ENCODE measurements around the gene RASGEF1C. TPM values are rescaled to one million over a fixed set of nuclear protein-coding genes. Genes with fewer than 3 reads are reported as not detected.
A peak's percentile ranks its signal among the peaks of the same experiment; 100 is the strongest.

The RASGEF1C gene
- total and polyA plus RNA-seq, 5 experiments from 2014 or later = not detected

DNA sequence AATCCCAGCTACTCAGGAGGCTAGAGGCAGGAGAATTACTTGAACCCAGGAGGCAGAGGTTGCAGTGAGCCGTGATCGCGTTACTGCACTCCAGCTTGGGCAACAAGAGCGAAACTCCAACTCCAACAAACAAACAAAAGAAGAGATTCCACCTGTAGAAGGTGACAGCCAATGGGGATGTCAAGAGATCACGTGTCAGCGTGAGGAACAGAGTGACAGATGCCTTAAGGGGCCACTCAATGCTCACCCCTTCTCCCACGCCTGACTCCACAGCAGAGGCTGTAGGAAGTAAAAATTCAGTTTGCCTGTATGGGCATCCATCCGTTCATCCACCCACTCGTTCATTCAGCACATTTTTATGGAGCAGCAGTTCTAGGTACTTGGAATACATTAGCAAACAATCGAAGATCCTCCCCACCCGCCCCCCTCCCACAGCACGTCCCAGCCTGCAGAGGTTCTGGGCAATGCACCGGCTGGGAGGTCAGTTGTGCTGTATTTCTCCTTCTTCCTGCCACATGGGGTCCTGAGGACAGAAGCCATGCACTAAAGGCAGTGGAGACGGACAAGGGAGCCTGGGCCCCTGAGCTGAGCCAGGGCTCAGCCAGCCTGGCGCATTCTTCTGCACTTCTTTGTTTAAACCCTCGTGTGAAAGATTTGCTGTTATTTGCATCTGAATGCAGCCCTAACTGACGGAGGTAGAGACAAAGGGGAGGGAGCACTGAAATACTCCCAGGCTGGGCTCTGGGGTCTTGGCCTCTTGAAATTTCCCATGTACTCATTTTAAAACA is 126.2 kb downstream of the RASGEF1C start:
- no peaks in the 10 kb centered on the region for H3K36me3 Mint-ChIP-seq
- H3K27ac Mint-ChIP-seq = peak overlapping the region in 2 of 10 donors; percentile 21 to 73
- H3K27me3 Mint-ChIP-seq = peaks cover 0 to 33% (median 12%) of the 10 kb centered on the region in 5 donors
- ATAC-seq = no peak
- H3K4me3 Mint-ChIP-seq = no peak overlapping the region
- POLR2A ChIA-PET = no interaction called here
- H3K9me3 Mint-ChIP-seq = no peaks in the 10 kb centered on the region
- no peak for DNase-seq
- H3K4me1 Mint-ChIP-seq = peaks cover 7 to 45% (median 37%) of the 10 kb centered on the region in 4 donors

GRCh38 chr5:180081481-180081880 is 127.5 kb downstream of the RASGEF1C start:
- ATAC-seq = no peak
- Mint-ChIP-seq H3K9me3 (no peaks in the 10 kb centered on the region), H3K4me3 (peak overlapping the region in 2 of 10 donors; percentile 26 to 86), H3K27me3 (peaks cover 0 to 34% (median 12%) of the 10 kb centered on the region in 5 donors), H3K36me3 (no peaks in the 10 kb centered on the region), H3K4me1 (peaks cover 5 to 36% (median 29%) of the 10 kb centered on the region in 4 donors), H3K27ac (peak overlapping the region in 1 of 10 donors; percentile 15)
- POLR2A ChIA-PET = no interaction called here
- DNase-seq = no peak

GRCh38 chr5:180080486-180081280 is 128.3 kb downstream of the RASGEF1C start:
- Mint-ChIP-seq H3K36me3 (no peaks in the 10 kb centered on the region), H3K9me3 (no peaks in the 10 kb centered on the region), H3K27me3 (peaks cover 0 to 34% (median 12%) of the 10 kb centered on the region in 5 donors), H3K4me1 (peaks cover 2 to 29% (median 21%) of the 10 kb centered on the region in 4 donors), H3K27ac (peak overlapping the region in 7 of 10 donors; percentile 11 to 86 (median 75)), H3K4me3 (peak overlapping the region; percentile 75 to 86 (median 82))
- DNase-seq (peak in 8 of 10 donors; percentile 33 to 76 (median 56)), ATAC-seq (peak; percentile 62 to 67)
- POLR2A ChIA-PET = no interaction called here

DNA sequence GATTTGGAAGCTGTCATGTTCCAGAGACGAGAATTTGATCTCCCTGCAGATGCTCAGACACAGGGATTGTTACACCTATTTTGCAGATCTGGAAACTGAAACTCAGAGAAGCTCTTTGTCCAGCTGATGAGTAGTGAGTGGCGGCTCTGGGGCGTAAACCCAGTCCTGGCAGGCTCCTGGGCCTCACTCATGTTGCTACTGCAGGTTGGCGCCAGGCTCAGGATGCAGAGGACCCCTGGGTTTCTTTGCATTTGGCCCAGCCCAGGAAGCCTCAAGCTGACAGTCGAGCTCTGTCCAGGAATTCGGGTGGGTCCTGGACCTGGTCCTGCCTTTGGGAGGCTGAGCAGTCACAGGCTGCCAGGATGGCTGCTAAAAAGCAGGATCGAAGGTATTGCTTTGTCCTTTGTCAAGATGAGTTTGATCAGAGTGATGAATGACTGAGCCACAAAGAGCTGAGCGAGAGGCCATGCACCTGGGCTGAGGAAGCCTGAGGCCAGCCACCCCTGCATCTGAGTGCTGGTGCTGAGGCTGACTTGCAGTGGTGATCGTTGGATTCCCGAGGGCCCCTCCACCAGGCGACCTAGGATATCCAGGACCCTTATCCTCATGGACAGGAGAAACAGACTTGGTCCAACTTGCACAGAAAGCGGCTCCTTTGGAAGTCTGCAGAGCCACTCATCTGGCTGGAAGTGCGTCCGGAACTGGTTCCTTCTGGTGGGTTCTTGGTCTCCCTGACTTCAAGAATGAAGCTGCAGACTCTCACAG is 129.1 kb downstream of the RASGEF1C start:
- DNase-seq (no peak), ATAC-seq (peak in 1 of 2 donors; percentile 40)
- H3K27ac Mint-ChIP-seq = peak overlapping the region in 5 of 10 donors; percentile 11 to 86 (median 75)

DNA sequence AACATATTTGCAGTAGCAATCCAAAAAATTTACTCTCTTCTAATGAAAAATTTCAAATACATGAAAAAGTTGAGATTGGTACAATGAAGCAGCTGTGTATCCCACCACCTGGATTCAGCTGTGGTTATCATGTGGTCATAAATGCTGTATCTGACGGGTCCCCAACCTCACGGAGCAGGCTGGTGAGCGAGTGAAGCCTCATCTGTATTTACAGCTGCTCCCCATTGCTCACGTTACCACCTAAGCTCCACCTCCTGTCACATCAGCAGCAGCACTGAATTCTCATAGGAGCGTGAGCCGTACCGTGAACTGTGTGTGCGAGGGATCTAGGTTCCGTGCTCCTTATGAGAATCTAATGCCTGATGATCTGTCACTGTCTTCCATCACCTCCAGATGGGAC is 130.7 kb downstream of the RASGEF1C start:
- peaks cover 0 to 25% (median 19%) of the 10 kb centered on the region in 4 donors for H3K4me1 Mint-ChIP-seq
- no peak for DNase-seq
- H3K27me3 Mint-ChIP-seq = peaks cover 0 to 26% (median 12%) of the 10 kb centered on the region in 5 donors
- H3K36me3 Mint-ChIP-seq = no peaks in the 10 kb centered on the region
- no peak overlapping the region for H3K4me3 Mint-ChIP-seq
- no peak for ATAC-seq
- no peaks in the 10 kb centered on the region for H3K9me3 Mint-ChIP-seq
- peak overlapping the region in 1 of 10 donors; percentile 15 for H3K27ac Mint-ChIP-seq
- POLR2A ChIA-PET = no interaction called here

More for the DNA sequence above, 129.1 kb downstream of the RASGEF1C start:
- Mint-ChIP-seq H3K4me1 (peaks cover 0 to 23% (median 17%) of the 10 kb centered on the region in 4 donors), H3K4me3 (peak overlapping the region; percentile 75 to 86 (median 82)), H3K27me3 (peaks cover 0 to 34% (median 12%) of the 10 kb centered on the region in 5 donors), H3K36me3 (no peaks in the 10 kb centered on the region), H3K9me3 (no peaks in the 10 kb centered on the region)
- POLR2A ChIA-PET = no interaction called here

DNA sequence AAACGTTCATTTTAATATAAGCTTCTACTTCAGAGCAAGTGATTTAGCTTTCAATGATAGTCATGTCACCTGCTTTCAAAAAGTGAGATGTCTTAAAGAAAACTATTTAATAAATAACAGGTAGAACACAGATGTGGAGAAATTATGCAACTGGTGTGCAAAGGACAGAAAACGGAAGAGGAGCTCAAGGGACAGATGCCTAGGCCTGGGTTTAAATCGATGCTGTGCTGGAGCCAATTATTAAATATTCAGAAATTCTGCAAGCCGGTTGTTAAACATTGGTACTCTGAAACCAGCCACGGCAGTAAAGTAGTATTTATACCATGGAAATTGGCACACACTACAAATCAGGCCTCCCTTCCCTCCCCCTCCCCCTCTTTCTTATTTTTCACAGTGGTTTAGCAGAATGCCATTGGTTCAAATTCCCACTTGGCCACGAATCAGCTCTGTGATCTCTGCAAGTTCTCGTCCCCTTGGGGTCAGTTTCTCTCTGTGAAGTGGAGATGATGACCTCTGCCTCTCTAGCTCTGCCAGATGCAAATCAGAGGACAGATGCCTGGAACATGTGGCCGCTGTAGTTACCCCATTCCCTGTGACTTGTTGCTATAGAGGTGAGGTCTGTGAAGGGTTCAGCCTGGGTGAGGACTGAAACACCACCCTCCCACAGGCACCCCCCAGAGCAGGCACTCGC is 131.3 kb downstream of the RASGEF1C start:
- DNase-seq (no peak), ATAC-seq (no peak)
- H3K27ac Mint-ChIP-seq = no peak overlapping the region
- H3K36me3 Mint-ChIP-seq = no peaks in the 10 kb centered on the region
- peaks cover 0 to 27% (median 22%) of the 10 kb centered on the region in 4 donors for H3K4me1 Mint-ChIP-seq
- peaks cover 0 to 24% (median 11%) of the 10 kb centered on the region in 5 donors for H3K27me3 Mint-ChIP-seq
- no peak overlapping the region for H3K4me3 Mint-ChIP-seq
- POLR2A ChIA-PET = no interaction called here
- H3K9me3 Mint-ChIP-seq = no peaks in the 10 kb centered on the region

DNA sequence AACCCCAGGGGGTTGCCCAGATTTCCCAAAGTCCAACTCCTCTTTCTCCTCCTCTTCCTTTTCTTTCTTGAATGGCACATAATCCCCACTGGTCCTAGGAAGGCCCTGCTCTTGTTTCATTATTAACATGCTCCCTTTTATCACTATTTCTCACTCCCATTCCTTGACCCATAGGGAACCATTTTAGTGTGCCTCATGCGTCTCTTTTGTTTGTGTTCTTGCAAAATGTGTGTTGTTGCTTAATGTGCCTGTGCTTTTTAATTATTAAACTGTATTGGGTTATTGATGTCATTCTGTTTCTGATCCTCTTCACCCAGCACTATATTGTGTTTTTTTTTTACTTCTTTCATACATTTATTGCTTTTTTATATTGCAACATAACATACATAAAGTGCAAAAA is 133.3 kb downstream of the RASGEF1C start:
- POLR2A ChIA-PET = no interaction called here
- ATAC-seq (no peak), DNase-seq (no peak)
- peaks cover 0 to 16% (median 6%) of the 10 kb centered on the region in 5 donors for H3K27me3 Mint-ChIP-seq
- H3K9me3 Mint-ChIP-seq = no peaks in the 10 kb centered on the region
- H3K4me1 Mint-ChIP-seq = peaks cover 6 to 34% (median 30%) of the 10 kb centered on the region in 4 donors
- H3K27ac Mint-ChIP-seq = no peak overlapping the region
- peak overlapping the region in 1 of 10 donors; percentile 51 for H3K4me3 Mint-ChIP-seq
- H3K36me3 Mint-ChIP-seq = no peaks in the 10 kb centered on the region

- ATAC-seq (no peak), DNase-seq (no peak)
- peaks cover 14 to 41% (median 32%) of the 10 kb centered on the region in 4 donors for H3K4me1 Mint-ChIP-seq
- POLR2A ChIA-PET = interaction anchor here (0.9 kb wide), 1 partner anchor 17 kb away, joined by 3 read pairs; no protein-coding TSS in a partner anchor
- H3K27me3 Mint-ChIP-seq = peaks cover 0 to 9% (median 3%) of the 10 kb centered on the region in 5 donors
- no peaks in the 10 kb centered on the region for H3K36me3 Mint-ChIP-seq
- H3K4me3 Mint-ChIP-seq = peak overlapping the region in 3 of 10 donors; percentile 1 to 2 (median 2)
- H3K27ac Mint-ChIP-seq = peak overlapping the region in 3 of 10 donors; percentile 8 to 66 (median 9)
- no peaks in the 10 kb centered on the region for H3K9me3 Mint-ChIP-seq
Measured at GRCh38 chr5:180074462-180074861, 134.5 kb downstream of the RASGEF1C start.

- POLR2A ChIA-PET = interaction anchor here (1.2 to 1.5 kb wide), 3 partner anchors 13 to 522 kb away, joined by 3 to 6 read pairs (median 5); partner anchors contain the start of gene RUFY1
- Mint-ChIP-seq H3K36me3 (no peaks in the 10 kb centered on the region), H3K4me1 (peaks cover 15 to 43% (median 37%) of the 10 kb centered on the region in 4 donors), H3K27ac (peak overlapping the region; percentile 78 to 94 (median 92)), H3K27me3 (peaks cover 0 to 2% (median 0%) of the 10 kb centered on the region in 5 donors), H3K9me3 (no peaks in the 10 kb centered on the region), H3K4me3 (peak overlapping the region; percentile 77 to 89 (median 87))
- ATAC-seq = peak in 1 of 2 donors; percentile 31
- DNase-seq = peak in 5 of 10 donors; percentile 20 to 37 (median 29)
Measured at GRCh38 chr5:180072556-180072955, 136.5 kb downstream of the RASGEF1C start.

DNA sequence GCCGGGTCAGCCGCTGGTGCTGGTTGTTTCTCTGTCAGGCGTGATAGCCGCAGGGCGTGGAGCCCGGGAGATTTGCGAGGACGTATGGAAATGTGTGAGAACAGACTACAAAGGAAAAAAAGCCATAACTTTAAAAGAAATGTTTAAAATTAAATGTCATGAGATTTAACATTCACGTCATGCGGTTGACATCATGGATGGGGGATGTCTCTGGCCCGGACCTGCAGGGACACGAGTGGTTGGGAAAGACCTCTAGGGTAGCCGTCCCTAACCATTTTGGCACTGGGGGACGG is 136.8 kb downstream of the RASGEF1C start:
- H3K36me3 Mint-ChIP-seq = no peaks in the 10 kb centered on the region
- POLR2A ChIA-PET = interaction anchor here (1.2 to 1.5 kb wide), 2 partner anchors 14 to 522 kb away, joined by 3 to 6 read pairs; partner anchors contain the start of gene RUFY1
- H3K27ac Mint-ChIP-seq = peak overlapping the region; percentile 78 to 94 (median 92)
- peaks cover 0 to 2% (median 0%) of the 10 kb centered on the region in 5 donors for H3K27me3 Mint-ChIP-seq
- peak overlapping the region; percentile 77 to 89 (median 87) for H3K4me3 Mint-ChIP-seq
- peaks cover 17 to 43% (median 37%) of the 10 kb centered on the region in 4 donors for H3K4me1 Mint-ChIP-seq
- no peak for DNase-seq
- peak; percentile 3 to 8 for ATAC-seq
- no peaks in the 10 kb centered on the region for H3K9me3 Mint-ChIP-seq

DNA sequence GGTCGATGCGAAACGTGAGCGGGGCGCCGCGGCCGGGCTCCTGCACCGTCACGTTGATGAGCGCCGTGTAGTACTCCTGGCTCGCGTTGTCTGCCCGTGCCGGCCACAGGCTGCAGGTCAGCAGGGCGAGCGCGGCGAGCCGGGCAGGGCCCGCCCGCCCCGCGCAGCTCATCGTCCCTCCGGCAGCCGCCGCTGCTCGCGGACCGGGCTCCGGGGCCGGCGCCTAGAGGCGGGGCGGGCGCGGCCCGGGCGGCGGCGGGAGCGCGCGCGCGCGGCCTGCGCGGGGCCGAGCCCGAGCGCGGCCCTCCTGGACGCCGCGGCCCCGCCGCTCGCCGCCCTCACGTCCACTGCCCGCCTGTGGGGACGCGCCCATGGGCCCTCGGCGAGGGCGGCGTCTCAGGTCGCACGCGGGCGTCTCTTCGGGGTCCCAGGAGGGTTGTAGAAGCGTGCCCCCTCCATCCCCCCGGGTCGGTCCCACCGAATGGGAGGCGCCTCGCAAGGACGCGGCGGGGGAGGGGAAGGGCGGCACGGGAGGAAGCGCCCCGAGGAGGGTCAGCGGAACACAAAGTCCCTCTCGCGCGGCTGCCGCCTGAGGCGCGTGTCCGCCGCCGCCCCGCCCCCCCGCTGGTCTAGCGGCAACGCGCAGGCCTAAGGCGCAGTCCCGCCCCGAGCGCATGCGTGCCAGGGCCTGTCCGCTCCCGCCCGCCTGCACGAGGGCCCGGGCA is 137.3 kb downstream of the RASGEF1C start, which contains the start of gene RNF130:
Gene RNF130, minus strand, starts transcription at position 229 of the 725 bp plus-strand sequence. Its CDS starts 57 bp downstream, at position 172.
- POLR2A ChIA-PET = interaction anchor here (0.5 to 1.5 kb wide), 5 partner anchors 14 to 521 kb away, joined by 3 to 6 read pairs (median 4); partner anchors contain the start of genes CANX and RUFY1
- Mint-ChIP-seq H3K4me1 (peaks cover 18 to 43% (median 37%) of the 10 kb centered on the region in 4 donors), H3K36me3 (no peaks in the 10 kb centered on the region), H3K4me3 (peak within 1 kb of the TSS; percentile 84 to 92 (median 90)), H3K9me3 (no peaks in the 10 kb centered on the region), H3K27me3 (no peaks in the 10 kb centered on the region), H3K27ac (peak within 1 kb of the TSS; percentile 82 to 94 (median 92))
- peak; percentile 70 to 74 for ATAC-seq
- DNase-seq = peak; percentile 67 to 88 (median 79)

Measured in naive thymus-derived CD8-positive, alpha-beta T cell (primary cell).